SK-N-SH (cell line): ENCODE data around the gene ROPN1L. TPM values are rescaled to one million over a fixed set of nuclear protein-coding genes. Genes with fewer than 3 reads are reported as not detected.

Source experiments
- CTCF ChIA-PET: fragments of 300-600, 350-600 bp; formaldehyde crosslinking; extraction: SDS; loops from one replicate; lab custom pipeline; 2021; lab: Yijun Ruan, JAX
- POLR2A ChIA-PET: fragments of 350-600 bp; sonication (Branson Sonifier 250); formaldehyde crosslinking; extraction: SDS; loops from one replicate; lab custom pipeline; 2020; ENCODE audit warnings: antibody characterized with exemption, inconsistent platforms; lab: Yijun Ruan, JAX
- DNase-seq: peaks from one replicate; pipeline ENCODE4 v3.0.0; 2012
- H2AFZ ChIP-seq: fragments of 200-600 bp; sonication (generic); 2 replicates; pipeline ENCODE4 v1.8.1; 2016; ENCODE audit warnings: antibody characterized with exemption, mild to moderate bottlenecking, low read depth
- H3F3A ChIP-seq: fragments of 200-600 bp; sonication (generic); replicated peaks from 2 replicates; pipeline ENCODE3; 2016; ENCODE audit warnings: antibody characterized with exemption, mild to moderate bottlenecking; ENCODE audit not compliant: insufficient read depth
- H3K27ac ChIP-seq, 2 experiments: fragments of 200-500 bp in 1 of 2; fragments of 200-600 bp in 1 of 2; sonication (Bioruptor generic) in 1 of 2; sonication (generic), shearing (Covaris generic) in 1 of 2; 2 replicates each; pipeline versions ENCODE4 v1.5.1 to v1.6.1; 2014 to 2016; ENCODE audit warnings: low read depth in 2 of 2, inconsistent platforms in 1 of 2, low read length in 1 of 2, mild to moderate bottlenecking in 1 of 2, mixed read lengths in 1 of 2
- H3K27me3 ChIP-seq: fragments of 200-600 bp; sonication (generic), shearing (Covaris generic); 2 replicates; pipeline ENCODE4 v1.6.1; 2016; ENCODE audit warnings: mixed run types; ENCODE audit not compliant: insufficient read depth
- H3K36me3 ChIP-seq, 2 experiments: fragments of 200-500 bp in 1 of 2; fragments of 200-600 bp in 1 of 2; sonication (Bioruptor generic) in 1 of 2; sonication (generic) in 1 of 2; replicated peaks in 1 of 2; 2 replicates each; pipeline versions ENCODE3 to v1.5.1; 2014 to 2016; ENCODE audit warnings: low read length in 1 of 2, mild to moderate bottlenecking in 1 of 2; ENCODE audit not compliant: insufficient read depth in 2 of 2, control insufficient read depth in 1 of 2
- H3K4me1 ChIP-seq, 2 experiments: fragments of 200-500 bp in 1 of 2; fragments of 200-600 bp in 1 of 2; sonication (Bioruptor generic) in 1 of 2; sonication (generic), shearing (Covaris generic) in 1 of 2; 2 replicates each; pipeline versions ENCODE4 v1.5.1 to v1.6.1; 2014 to 2016; ENCODE audit warnings: low read depth in 1 of 2, low read length in 1 of 2, mixed run types in 1 of 2; ENCODE audit not compliant: insufficient read depth in 2 of 2, control insufficient read depth in 1 of 2
- H3K4me2 ChIP-seq: fragments of 200-600 bp; sonication (generic), shearing (Covaris generic); 2 replicates; pipeline ENCODE4 v1.6.1; 2017; ENCODE audit warnings: mixed run types
- H3K4me3 ChIP-seq, 2 experiments: fragments of 200-500 bp in 1 of 2; fragments of 200-600 bp in 1 of 2; sonication (Bioruptor generic) in 1 of 2; sonication (generic), shearing (Covaris generic) in 1 of 2; 2 replicates each; pipeline versions ENCODE4 v1.5.1 to v1.8.1; 2014 to 2016; ENCODE audit warnings: low read depth in 2 of 2, inconsistent platforms in 1 of 2, low read length in 1 of 2, mild to moderate bottlenecking in 1 of 2, mixed read lengths in 1 of 2, moderate library complexity in 1 of 2
- H3K79me2 ChIP-seq: fragments of 200-600 bp; sonication (generic); 2 replicates; pipeline ENCODE4 v1.8.1; 2017; ENCODE audit warnings: mild to moderate bottlenecking; ENCODE audit not compliant: insufficient read depth
- H3K9ac ChIP-seq: fragments of 200-600 bp; sonication (generic); 2 replicates; pipeline ENCODE4 v1.6.1; 2017; ENCODE audit warnings: mixed run types
- H3K9me2 ChIP-seq: fragments of 200-600 bp; sonication (generic); 2 replicates; pipeline ENCODE4 v1.6.1; 2017; ENCODE audit warnings: mixed run types
- H3K9me3 ChIP-seq: fragments of 200-600 bp; sonication (generic); 2 replicates; pipeline ENCODE4 v1.6.1; 2017; ENCODE audit warnings: mixed run types, mild to moderate bottlenecking, moderate library complexity
- H4K20me1 ChIP-seq: fragments of 200-600 bp; sonication (generic); 2 replicates; pipeline ENCODE4 v1.6.1; 2017; ENCODE audit warnings: mild to moderate bottlenecking, mixed run types; ENCODE audit not compliant: insufficient read depth
- CHD2 ChIP-seq: fragments of 150-350 bp; IDR thresholded peaks from 2 replicates; pipeline ENCODE4 v1.6.1; 2018; ENCODE audit warnings: low read length; ENCODE audit not compliant: partially characterized antibody
- CTCF ChIP-seq: fragments of 200-600 bp; sonication (generic); IDR thresholded peaks from 2 replicates; pipeline ENCODE4 v1.6.1; 2017; ENCODE audit warnings: antibody characterized with exemption, mild to moderate bottlenecking, moderate library complexity
- FOSL2 ChIP-seq: IDR thresholded peaks from 2 replicates; pipeline ENCODE4 v1.4.0; 2012; ENCODE audit warnings: low read depth, mild to moderate bottlenecking, moderate library complexity, borderline replicate concordance
- FOXJ3 ChIP-seq: sonication (generic); formaldehyde crosslinking; IDR thresholded peaks from 2 replicates; pipeline ENCODE4 v1.5.1; 2020; ENCODE audit warnings: mild to moderate bottlenecking, missing genetic modification reagents
- FOXM1 ChIP-seq: IDR thresholded peaks from 2 replicates; pipeline ENCODE4 v1.4.0; 2012; ENCODE audit warnings: low read depth, mild to moderate bottlenecking
- GATA2 ChIP-seq: sonication (generic); formaldehyde crosslinking; IDR thresholded peaks from 2 replicates; pipeline ENCODE4 v1.5.0; 2020; ENCODE audit warnings: mild to moderate bottlenecking, missing genetic modification reagents
- JUND ChIP-seq: IDR thresholded peaks from 2 replicates; pipeline ENCODE4 v1.4.0; 2012
- MEF2A ChIP-seq: IDR thresholded peaks from 2 replicates; pipeline ENCODE4 v1.4.0; 2012; ENCODE audit warnings: low read depth, borderline replicate concordance
- NFIC ChIP-seq: IDR thresholded peaks from 2 replicates; pipeline ENCODE4 v1.4.0; 2012; ENCODE audit warnings: borderline replicate concordance
- NRF1 ChIP-seq: IDR thresholded peaks from 2 replicates; pipeline ENCODE4 v1.6.1; 2012; ENCODE audit warnings: low read depth, mild to moderate bottlenecking, low read length
- RCOR1 ChIP-seq: fragments of 150-350 bp; IDR thresholded peaks from 2 replicates; pipeline ENCODE4 v1.6.1; 2017; ENCODE audit warnings: antibody characterized with exemption, low read length
- REST ChIP-seq: IDR thresholded peaks from 2 replicates; pipeline ENCODE4 v1.6.1; 2012; ENCODE audit warnings: mild to moderate bottlenecking, low read depth, low read length, moderate library complexity
- SMC3 ChIP-seq: IDR thresholded peaks from 2 replicates; pipeline ENCODE4 v1.6.1; 2012; ENCODE audit warnings: low read depth, low read length, improper control_type of control experiment
- TAF1 ChIP-seq: IDR thresholded peaks from 2 replicates; pipeline ENCODE4 v1.6.1; 2012; ENCODE audit warnings: low read depth, mild to moderate bottlenecking, low read length, moderate library complexity, borderline replicate concordance
- YY1 ChIP-seq: IDR thresholded peaks from 2 replicates; pipeline ENCODE4 v1.4.0; 2012; ENCODE audit warnings: low read depth, mild to moderate bottlenecking
- ZBTB33 ChIP-seq: IDR thresholded peaks from 2 replicates; pipeline ENCODE4 v1.4.0; 2012; ENCODE audit warnings: low read depth, borderline replicate concordance
- WGBS: methylation state at CpG from one replicate; pipeline ENCODE4 v1.1.6; 2017; ENCODE audit warnings: low lambda C conversion rate; 5-methylcytosine and 5-hydroxymethylcytosine counted together
- polyA plus RNA-seq, 3 experiments: library from polyadenylated mRNA; depleted of rRNA; stranded (reverse); fragments of >200 nt; gene quantifications; 2 replicates each; pipeline ENCODE4 v1.2.3, GENCODE V29; 2012

ROPN1L gene
- polyA plus RNA-seq, 1 of the 3 experiments (the other 2 are of a cell fraction), result 0.31 TPM

GRCh38 chr5:10503321-10503720 lies 61.6 kb downstream of the ROPN1L start:
- peaks cover 0 to 15% of the 10 kb centered on the region in 2 experiments; a peak in 2 of 4 replicates for H3K4me1 ChIP-seq
- no peak overlapping the region for H2AFZ ChIP-seq
- H3F3A ChIP-seq, result no peaks in the 10 kb centered on the region
- H3K36me3 ChIP-seq, result no peaks in the 10 kb centered on the region
- CTCF ChIA-PET, result interaction anchor here (1.0 to 1.5 kb wide), 3 partner anchors 51 to 125 kb away, joined by 3 to 8 read pairs (median 6); no protein-coding TSS in a partner anchor
- no peak overlapping the region for H3K9ac ChIP-seq
- TF ChIP-seq RCOR1 (no peak), FOXM1 (no peak), REST (no peak), TAF1 (no peak), FOSL2 (no peak), JUND (no peak), MEF2A (no peak), ZBTB33 (no peak), GATA2 (CRISPR knock-in tag) (no peak), YY1 (no peak), NRF1 (no peak), CTCF (no peak), NFIC (no peak), FOXJ3 (CRISPR knock-in tag) (no peak), CHD2 (no peak), SMC3 (no peak)
- H3K4me2 ChIP-seq, result no peak overlapping the region
- no peak overlapping the region for H3K4me3 ChIP-seq
- POLR2A ChIA-PET, result no interaction called here
- no peaks in the 10 kb centered on the region for H3K9me2 ChIP-seq
- no peaks in the 10 kb centered on the region for H3K27me3 ChIP-seq
- no peaks in the 10 kb centered on the region for H3K9me3 ChIP-seq
- no peak for DNase-seq
- WGBS, result 93% methylated on average over 7 of the region's 7 CpGs
- no peak overlapping the region for H3K27ac ChIP-seq
- H3K79me2 ChIP-seq, result no peaks in the 10 kb centered on the region
- H4K20me1 ChIP-seq, result no peaks in the 10 kb centered on the region
